Hepatocyte (in vitro differentiated cells): ENCODE measurements around the gene CCL4. TPM values are rescaled to one million over a fixed set of nuclear protein-coding genes. Genes with fewer than 3 reads are reported as not detected.
"Not testable (repeated sequence)": the region's sequence is repeated elsewhere in the genome, so short reads cannot be mapped to it uniquely, and the experiment has no call there.

Source experiments
- DNase-seq: peaks from one replicate; pipeline ENCODE4 v3.0.0-alpha.2; 2016; ENCODE audit warnings: low spot score
- H2AFZ ChIP-seq: fragments of 200-600 bp; sonication (generic); 2 replicates; pipeline ENCODE4 v1.6.0; 2016; ENCODE audit warnings: antibody characterized with exemption, mild to moderate bottlenecking
- H3K27ac ChIP-seq: fragments of 200-600 bp; sonication (generic); 2 replicates; pipeline ENCODE4 v1.5.1; 2016; ENCODE audit warnings: mild to moderate bottlenecking
- H3K27me3 ChIP-seq: fragments of 200-600 bp; sonication (generic); 2 replicates; pipeline ENCODE4 v1.6.1; 2016
- H3K36me3 ChIP-seq: fragments of 200-600 bp; sonication (generic); replicated peaks from 2 replicates; pipeline ENCODE4 v1.5.1; 2016; ENCODE audit warnings: low read depth; ENCODE audit not compliant: insufficient read depth
- H3K4me1 ChIP-seq: fragments of 200-600 bp; sonication (generic); 2 replicates; pipeline ENCODE4 v1.5.1; 2016; ENCODE audit warnings: mild to moderate bottlenecking, moderate library complexity; ENCODE audit not compliant: insufficient read depth
- H3K4me2 ChIP-seq: fragments of 200-600 bp; sonication (generic); 2 replicates; pipeline ENCODE4 v1.6.0; 2016
- H3K4me3 ChIP-seq: fragments of 200-600 bp; sonication (generic); 2 replicates; pipeline ENCODE4 v1.5.1; 2016; ENCODE audit warnings: mild to moderate bottlenecking
- H3K79me2 ChIP-seq: fragments of 200-600 bp; sonication (generic); 2 replicates; pipeline ENCODE4 v1.6.0; 2017; ENCODE audit warnings: mild to moderate bottlenecking
- H3K9me2 ChIP-seq: fragments of 200-600 bp; sonication (generic); replicated peaks from 2 replicates; pipeline ENCODE4 v1.6.0; 2017; ENCODE audit warnings: mild to moderate bottlenecking; ENCODE audit not compliant: insufficient read depth
- H3K9me3 ChIP-seq: fragments of 200-600 bp; sonication (generic); 2 replicates; pipeline ENCODE4 v1.5.1; 2016; ENCODE audit warnings: low read depth, mild to moderate bottlenecking
- H4K20me1 ChIP-seq: fragments of 200-600 bp; sonication (generic); 2 replicates; pipeline ENCODE4 v1.6.0; 2016; ENCODE audit warnings: mild to moderate bottlenecking; ENCODE audit not compliant: insufficient read depth, poor library complexity, severe bottlenecking
- EZH2 ChIP-seq: fragments of 200-600 bp; sonication (generic); IDR thresholded peaks from 2 replicates; pipeline ENCODE4 v1.6.1; 2016; ENCODE audit warnings: antibody characterized with exemption, mild to moderate bottlenecking, borderline replicate concordance
- EZH2phosphoT487 ChIP-seq: fragments of 200-600 bp; sonication (generic); IDR thresholded peaks from one replicate; pipeline ENCODE4 v1.6.1; 2018; ENCODE audit warnings: antibody characterized with exemption, mild to moderate bottlenecking, low read depth, moderate library complexity; ENCODE audit not compliant: unreplicated experiment, severe bottlenecking
- WGBS: methylation state at CpG from one replicate; pipeline ENCODE4 v1.1.6; 2016; ENCODE audit warnings: low lambda C conversion rate; ENCODE audit errors: missing lambda C conversion rate; 5-methylcytosine and 5-hydroxymethylcytosine counted together
- polyA plus RNA-seq: library from polyadenylated mRNA; unstranded; fragments of >200 nt; fragmentation: Nextera tagmentation; extraction: Ambion mirVana; gene quantifications from 2 replicates; pipeline ENCODE4 v1.2.1, GENCODE V29; 2016
- total RNA-seq: library from RNA; depleted of rRNA; stranded (reverse); fragments of >200 nt; gene quantifications from 2 replicates; pipeline ENCODE4 v1.2.3, GENCODE V29; 2014
- TF ChIP-seq, protein P1 (sequence below): fragments of 200-600 bp; sonication (generic); IDR thresholded peaks from 2 replicates; pipeline ENCODE4 v1.5.1; 2016; ENCODE audit warnings: antibody characterized with exemption, mild to moderate bottlenecking; ENCODE audit not compliant: poor library complexity

The CCL4 gene
- total and polyA plus RNA-seq, 2 experiments from 2014 or later: 5.8 to 21.1 TPM

DNA sequence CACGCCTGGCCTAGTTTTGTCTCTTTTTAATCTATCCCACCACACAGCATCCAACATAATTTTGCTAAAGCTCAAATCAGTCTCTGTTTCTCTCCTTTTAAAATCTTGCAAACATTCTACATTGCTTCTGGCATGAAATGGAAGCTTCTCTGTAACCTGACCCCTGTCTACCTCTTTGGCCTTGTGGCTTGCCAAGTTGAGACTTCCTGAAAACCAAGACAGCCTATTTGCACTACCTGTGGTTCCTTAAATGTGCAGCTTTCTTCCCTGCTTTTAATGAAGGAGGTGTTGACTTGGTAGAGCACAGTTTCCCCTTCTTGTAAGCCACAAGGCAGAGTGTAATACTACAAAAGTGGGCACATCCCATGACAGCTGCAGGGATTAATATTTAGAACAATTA, 7.6 kb upstream of the CCL4 start:
- Histone ChIP-seq H2AFZ (no peak overlapping the region), H3K4me1 (no peaks in the 10 kb centered on the region), H3K9me2 (no peaks in the 10 kb centered on the region), H3K79me2 (no peaks in the 10 kb centered on the region), H3K36me3 (no peaks in the 10 kb centered on the region), H3K27ac (no peak overlapping the region), H4K20me1 (no peaks in the 10 kb centered on the region), H3K27me3 (no peaks in the 10 kb centered on the region), H3K4me3 (no peak overlapping the region), H3K9me3 (no peaks in the 10 kb centered on the region), H3K4me2 (no peak overlapping the region)
- TF ChIP-seq, protein P1, sequence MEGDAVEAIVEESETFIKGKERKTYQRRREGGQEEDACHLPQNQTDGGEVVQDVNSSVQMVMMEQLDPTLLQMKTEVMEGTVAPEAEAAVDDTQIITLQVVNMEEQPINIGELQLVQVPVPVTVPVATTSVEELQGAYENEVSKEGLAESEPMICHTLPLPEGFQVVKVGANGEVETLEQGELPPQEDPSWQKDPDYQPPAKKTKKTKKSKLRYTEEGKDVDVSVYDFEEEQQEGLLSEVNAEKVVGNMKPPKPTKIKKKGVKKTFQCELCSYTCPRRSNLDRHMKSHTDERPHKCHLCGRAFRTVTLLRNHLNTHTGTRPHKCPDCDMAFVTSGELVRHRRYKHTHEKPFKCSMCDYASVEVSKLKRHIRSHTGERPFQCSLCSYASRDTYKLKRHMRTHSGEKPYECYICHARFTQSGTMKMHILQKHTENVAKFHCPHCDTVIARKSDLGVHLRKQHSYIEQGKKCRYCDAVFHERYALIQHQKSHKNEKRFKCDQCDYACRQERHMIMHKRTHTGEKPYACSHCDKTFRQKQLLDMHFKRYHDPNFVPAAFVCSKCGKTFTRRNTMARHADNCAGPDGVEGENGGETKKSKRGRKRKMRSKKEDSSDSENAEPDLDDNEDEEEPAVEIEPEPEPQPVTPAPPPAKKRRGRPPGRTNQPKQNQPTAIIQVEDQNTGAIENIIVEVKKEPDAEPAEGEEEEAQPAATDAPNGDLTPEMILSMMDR: no peak
- TF ChIP-seq EZH2 (no peak), EZH2phosphoT487 (no peak)
- WGBS: 81% methylated on average over 1 of the region's 1 CpG
- no peak for DNase-seq

DNA sequence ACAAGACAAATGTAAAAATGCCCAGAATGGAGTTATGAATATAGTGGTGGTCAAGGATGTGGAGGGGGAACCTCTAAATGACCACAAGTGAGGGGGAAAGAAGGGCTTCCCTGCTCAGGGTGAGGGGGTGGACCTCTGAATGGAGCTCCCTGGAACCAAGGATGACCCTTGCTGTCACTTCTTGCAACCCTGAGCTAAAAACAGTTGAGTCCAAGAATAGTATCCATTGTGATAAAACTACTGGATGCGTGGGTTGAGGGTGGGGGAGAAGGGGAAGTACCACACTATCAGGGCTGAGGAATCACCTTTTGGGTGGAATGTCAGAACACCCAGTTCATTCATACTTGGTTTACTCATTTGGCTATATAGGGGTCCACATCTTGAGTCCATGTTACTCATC, 4.6 kb upstream of the CCL4 start:
- H3K27ac ChIP-seq, H3K27me3 ChIP-seq, H3K4me2 ChIP-seq, H3K9me2 ChIP-seq, H3K36me3 ChIP-seq, H3K4me1 ChIP-seq, H3K79me2 ChIP-seq, DNase-seq, H2AFZ ChIP-seq, H3K4me3 ChIP-seq, H4K20me1 ChIP-seq, H3K9me3 ChIP-seq: not testable (repeated sequence)
- 88% methylated on average over 1 of the region's 1 CpG for WGBS

DNA sequence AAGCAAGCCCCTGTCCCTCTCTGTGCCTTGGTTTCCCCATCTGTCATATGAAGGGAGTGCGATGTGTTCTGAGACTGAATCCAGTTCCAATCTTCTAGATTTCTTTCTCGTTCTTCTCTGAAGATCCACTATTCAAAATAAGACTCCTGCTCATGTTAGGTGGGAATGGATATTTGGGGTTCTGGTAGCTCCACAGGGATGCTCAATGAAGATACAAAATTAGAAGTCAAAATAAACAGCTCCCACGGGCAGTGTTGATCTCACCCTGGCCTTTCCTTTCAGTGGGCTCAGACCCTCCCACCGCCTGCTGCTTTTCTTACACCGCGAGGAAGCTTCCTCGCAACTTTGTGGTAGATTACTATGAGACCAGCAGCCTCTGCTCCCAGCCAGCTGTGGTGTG, 619 bp downstream of the CCL4 start:
- not testable (repeated sequence) for H3K9me3 ChIP-seq, H2AFZ ChIP-seq, H4K20me1 ChIP-seq, DNase-seq, H3K27ac ChIP-seq, H3K36me3 ChIP-seq, H3K4me2 ChIP-seq, H3K4me3 ChIP-seq, H3K27me3 ChIP-seq, H3K9me2 ChIP-seq, H3K79me2 ChIP-seq, H3K4me1 ChIP-seq
- 82% methylated on average over 7 of the region's 7 CpGs for WGBS

DNA sequence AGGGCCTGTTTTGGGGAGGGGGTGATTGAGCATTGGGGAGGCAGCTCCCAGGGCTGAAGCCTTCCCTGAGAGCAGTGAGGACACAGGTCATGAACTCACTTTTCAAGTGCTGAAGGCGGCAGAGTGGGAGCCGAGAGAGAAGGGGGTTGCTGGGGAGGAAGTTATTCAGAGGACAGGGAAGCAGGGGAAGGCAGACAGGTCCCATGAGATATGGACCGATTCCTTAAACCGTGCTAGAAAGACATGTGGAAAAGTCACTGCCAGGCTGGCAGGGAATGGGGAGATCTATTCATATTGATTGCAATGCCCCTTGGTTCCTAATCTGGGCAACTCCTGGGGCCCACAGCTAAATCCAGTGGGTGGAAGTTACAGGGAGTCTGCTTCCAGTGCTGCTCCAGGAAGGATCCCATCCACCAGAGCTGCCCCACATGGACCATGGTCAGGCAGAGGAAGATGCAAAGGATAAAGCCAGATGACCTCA, 1.1 kb downstream of the CCL4 start:
- TF ChIP-seq, protein P1: no peak
- TF ChIP-seq EZH2phosphoT487 (no peak), EZH2 (no peak)
- DNase-seq: no peak
- no peaks in the 10 kb centered on the region for H3K36me3 ChIP-seq
- no peak overlapping the region for H3K4me3 ChIP-seq
- H3K79me2 ChIP-seq: no peaks in the 10 kb centered on the region
- H3K27me3 ChIP-seq: no peaks in the 10 kb centered on the region
- H4K20me1 ChIP-seq: no peaks in the 10 kb centered on the region
- H3K9me2 ChIP-seq: no peaks in the 10 kb centered on the region
- no peaks in the 10 kb centered on the region for H3K9me3 ChIP-seq
- no peaks in the 10 kb centered on the region for H3K4me1 ChIP-seq
- no peak overlapping the region for H2AFZ ChIP-seq
- 84% methylated on average over 4 of the region's 4 CpGs for WGBS
- H3K4me2 ChIP-seq: no peak overlapping the region
- H3K27ac ChIP-seq: no peak overlapping the region
